PC-9 (cell line): ENCODE data around the gene POLD1. TPM values are rescaled to one million over a fixed set of nuclear protein-coding genes. Genes with fewer than 3 reads are reported as not detected.
"Not testable (repeated sequence)": the region's sequence is repeated elsewhere in the genome, so short reads cannot be mapped to it uniquely, and the experiment has no call there.

Experiments used
- BruUV-seq: library from RNA; stranded (reverse); fragments of 400-500 nt; replicated peaks from 2 replicates; lab custom pipeline; 2021; lab: Mats Ljungman, UMichigan
- CTCF ChIA-PET: fragments of 300-600 bp; sonication (Branson Sonifier 250); formaldehyde crosslinking; loops from one replicate; lab custom pipeline; 2022; ENCODE audit warnings: antibody characterized with exemption; lab: Charles Lee
- POLR2A ChIA-PET: fragments of 300-600 bp; sonication (Branson Sonifier 250); formaldehyde crosslinking; loops from one replicate; lab custom pipeline; 2022; ENCODE audit warnings: antibody characterized with exemption; ENCODE audit not compliant: unreplicated experiment; lab: Charles Lee
- DNase-seq, 2 experiments: peaks; one replicate each; pipeline versions ENCODE4 v3.0.0 to v3.0.0-alpha.2; 2015 to 2022; ENCODE audit warnings: mixed read lengths in 1 of 2
- H2AFZ ChIP-seq: fragments of 200-600 bp; sonication (generic); 2 replicates; pipeline ENCODE4 v1.8.1; 2017; ENCODE audit warnings: antibody characterized with exemption
- H3F3A ChIP-seq: fragments of 200-600 bp; sonication (generic); 2 replicates; pipeline ENCODE4 v1.8.1; 2017; ENCODE audit warnings: antibody characterized with exemption, mild to moderate bottlenecking, low read depth; ENCODE audit not compliant: insufficient read depth
- H3K27ac ChIP-seq: fragments of 200-600 bp; sonication (generic); 2 replicates; pipeline ENCODE4 v1.6.1; 2016; ENCODE audit warnings: mixed run types
- H3K27me3 ChIP-seq: fragments of 200-600 bp; sonication (generic); 2 replicates; pipeline ENCODE4 v1.6.1; 2016; ENCODE audit warnings: low read depth, mixed run types; ENCODE audit not compliant: insufficient read depth
- H3K36me3 ChIP-seq: fragments of 200-600 bp; sonication (generic); 2 replicates; pipeline ENCODE4 v1.6.1; 2016; ENCODE audit warnings: low read depth, mixed run types
- H3K4me1 ChIP-seq: fragments of 200-600 bp; sonication (generic); replicated peaks from 2 replicates; pipeline ENCODE4 v1.6.1; 2016; ENCODE audit warnings: mixed run types; ENCODE audit not compliant: insufficient read depth
- H3K4me2 ChIP-seq: fragments of 200-600 bp; sonication (generic); 2 replicates; pipeline ENCODE4 v1.6.1; 2017; ENCODE audit warnings: mixed run types
- H3K4me3 ChIP-seq: fragments of 200-600 bp; sonication (generic); 2 replicates; pipeline ENCODE4 v1.6.1; 2016; ENCODE audit warnings: mixed run types
- H3K79me2 ChIP-seq: fragments of 200-600 bp; sonication (generic); 2 replicates; pipeline ENCODE4 v1.6.1; 2017; ENCODE audit warnings: low read depth, mixed run types
- H3K9me2 ChIP-seq: fragments of 200-600 bp; sonication (generic); 2 replicates; pipeline ENCODE4 v1.8.1; 2017; ENCODE audit warnings: mild to moderate bottlenecking; ENCODE audit not compliant: insufficient read depth
- H3K9me3 ChIP-seq: fragments of 200-600 bp; sonication (generic); 2 replicates; pipeline ENCODE4 v1.8.1; 2016; ENCODE audit warnings: low read depth; ENCODE audit not compliant: insufficient read depth
- H4K20me1 ChIP-seq: fragments of 200-600 bp; sonication (generic); 2 replicates; pipeline ENCODE4 v1.8.1; 2017; ENCODE audit not compliant: insufficient read depth
- EZH2 ChIP-seq: fragments of 200-600 bp; sonication (generic); IDR thresholded peaks from 2 replicates; pipeline ENCODE4 v1.8.0; 2017; ENCODE audit warnings: antibody characterized with exemption, low read depth
- intact Hi-C: fragments of 100-400 bp; cut with micrococcal nuclease; formaldehyde crosslinking; loops from one replicate; pipeline ENCODE4 v1.10.0; 2022; ENCODE audit not compliant: unreplicated experiment
- total RNA-seq: library from RNA; stranded (reverse); gene quantifications from 2 replicates; pipeline ENCODE4 v1.2.3, GENCODE V29; 2021
- TF ChIP-seq, protein P1 (sequence below): fragments of 200-600 bp; sonication (generic); conservative IDR thresholded peaks from 2 replicates; pipeline ENCODE4 v1.6.1; 2017; ENCODE audit warnings: mixed run types, antibody characterized with exemption, mild to moderate bottlenecking, moderate library complexity

Gene POLD1
- total RNA-seq, 1 experiment from 2014 or later = 101 TPM

DNA sequence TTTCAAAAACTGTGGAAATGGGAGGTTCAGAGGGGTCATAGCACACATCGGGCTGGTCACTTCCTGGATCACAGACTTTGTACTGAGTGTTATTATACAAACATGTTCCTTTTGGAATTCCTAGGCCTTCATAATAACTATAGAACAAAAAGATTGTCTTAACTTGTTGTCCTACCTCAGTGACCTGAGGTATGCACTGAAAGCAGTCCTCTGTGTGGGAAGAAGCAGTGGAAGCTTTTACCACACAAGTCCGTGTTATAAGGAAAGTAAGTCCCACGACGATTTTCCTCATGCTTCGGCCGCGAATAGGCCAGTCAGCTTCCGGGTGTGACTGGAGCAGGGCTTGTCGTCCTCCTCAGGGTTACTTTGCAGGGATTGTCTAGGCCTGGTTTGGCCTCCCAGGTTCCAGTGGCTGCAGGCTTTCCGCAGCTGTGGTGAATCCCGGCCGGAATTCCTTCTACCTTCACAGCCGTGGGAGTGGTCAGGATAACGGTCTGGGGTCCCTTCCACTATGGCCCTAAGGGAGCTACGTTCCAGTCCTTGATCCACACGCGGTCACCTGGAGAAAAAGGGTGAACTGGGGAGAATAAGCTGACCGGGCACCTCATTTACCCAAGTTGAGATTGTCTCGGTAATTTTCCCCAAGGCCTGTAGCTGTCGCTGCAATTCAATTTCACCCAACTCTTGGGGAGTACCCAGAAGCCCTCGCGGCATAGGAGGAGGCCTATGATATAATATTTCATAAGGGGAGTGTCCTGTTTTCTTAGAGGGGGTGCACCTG, 34.7 kb upstream of the POLD1 start:
- no peak for TF ChIP-seq EZH2
- TF ChIP-seq, protein P1, sequence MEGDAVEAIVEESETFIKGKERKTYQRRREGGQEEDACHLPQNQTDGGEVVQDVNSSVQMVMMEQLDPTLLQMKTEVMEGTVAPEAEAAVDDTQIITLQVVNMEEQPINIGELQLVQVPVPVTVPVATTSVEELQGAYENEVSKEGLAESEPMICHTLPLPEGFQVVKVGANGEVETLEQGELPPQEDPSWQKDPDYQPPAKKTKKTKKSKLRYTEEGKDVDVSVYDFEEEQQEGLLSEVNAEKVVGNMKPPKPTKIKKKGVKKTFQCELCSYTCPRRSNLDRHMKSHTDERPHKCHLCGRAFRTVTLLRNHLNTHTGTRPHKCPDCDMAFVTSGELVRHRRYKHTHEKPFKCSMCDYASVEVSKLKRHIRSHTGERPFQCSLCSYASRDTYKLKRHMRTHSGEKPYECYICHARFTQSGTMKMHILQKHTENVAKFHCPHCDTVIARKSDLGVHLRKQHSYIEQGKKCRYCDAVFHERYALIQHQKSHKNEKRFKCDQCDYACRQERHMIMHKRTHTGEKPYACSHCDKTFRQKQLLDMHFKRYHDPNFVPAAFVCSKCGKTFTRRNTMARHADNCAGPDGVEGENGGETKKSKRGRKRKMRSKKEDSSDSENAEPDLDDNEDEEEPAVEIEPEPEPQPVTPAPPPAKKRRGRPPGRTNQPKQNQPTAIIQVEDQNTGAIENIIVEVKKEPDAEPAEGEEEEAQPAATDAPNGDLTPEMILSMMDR = no peak
- CTCF ChIA-PET = no interaction called here
- peaks cover 12% of the 10 kb centered on the region; the same call in 1 of the 2 replicates for H3K27me3 ChIP-seq
- H3K79me2 ChIP-seq = no peaks in the 10 kb centered on the region
- no peaks in the 10 kb centered on the region for H3K9me3 ChIP-seq
- no peak overlapping the region for H3K4me2 ChIP-seq
- DNase-seq = no peak
- BruUV-seq = no TSS peak
- H3K4me1 ChIP-seq = no peaks in the 10 kb centered on the region
- POLR2A ChIA-PET = no interaction called here
- H3K27ac ChIP-seq = no peak overlapping the region
- no peak overlapping the region for H3K4me3 ChIP-seq
- no peaks in the 10 kb centered on the region for H3F3A ChIP-seq
- H4K20me1 ChIP-seq = no peaks in the 10 kb centered on the region
- no peaks in the 10 kb centered on the region for H3K36me3 ChIP-seq
- intact Hi-C loops = no loop called here
- H3K9me2 ChIP-seq = no peaks in the 10 kb centered on the region
- H2AFZ ChIP-seq = no peak overlapping the region

DNA sequence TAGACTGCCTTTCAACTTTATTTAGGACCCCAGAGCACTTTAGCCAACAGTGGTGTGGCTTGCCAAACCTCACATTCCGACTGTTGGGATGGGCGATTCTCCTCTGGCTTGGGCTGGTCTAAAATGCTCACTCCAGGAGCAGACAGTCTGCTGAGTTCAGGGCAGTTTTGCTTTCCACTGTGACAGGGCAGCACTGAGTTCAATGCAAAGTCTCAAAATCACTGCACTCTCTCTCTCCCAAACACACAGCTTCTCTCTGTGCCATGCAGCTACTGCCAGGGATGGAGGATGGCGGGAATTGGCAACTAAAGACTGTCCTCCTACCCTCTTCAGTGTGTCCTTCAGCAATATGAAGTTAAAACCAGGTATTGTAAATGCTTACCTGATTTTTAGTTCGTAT, 31.9 kb upstream of the POLD1 start:
- Histone ChIP-seq H3K4me1 (no peaks in the 10 kb centered on the region), H2AFZ (no peak overlapping the region), H3K36me3 (no peaks in the 10 kb centered on the region), H3F3A (no peaks in the 10 kb centered on the region; the same call in 1 of the 2 replicates), H3K27ac (no peak overlapping the region), H3K79me2 (no peaks in the 10 kb centered on the region), H4K20me1 (no peaks in the 10 kb centered on the region), H3K9me3 (no peaks in the 10 kb centered on the region), H3K9me2 (no peaks in the 10 kb centered on the region), H3K27me3 (peaks cover 14% of the 10 kb centered on the region), H3K4me2 (no peak overlapping the region), H3K4me3 (no peak overlapping the region)
- ChIA-PET CTCF (no interaction called here), POLR2A (no interaction called here)
- no TSS peak for BruUV-seq
- intact Hi-C loops = no loop called here
- DNase-seq = no peak
- TF ChIP-seq, protein P1 = no peak
- no peak for TF ChIP-seq EZH2

DNA sequence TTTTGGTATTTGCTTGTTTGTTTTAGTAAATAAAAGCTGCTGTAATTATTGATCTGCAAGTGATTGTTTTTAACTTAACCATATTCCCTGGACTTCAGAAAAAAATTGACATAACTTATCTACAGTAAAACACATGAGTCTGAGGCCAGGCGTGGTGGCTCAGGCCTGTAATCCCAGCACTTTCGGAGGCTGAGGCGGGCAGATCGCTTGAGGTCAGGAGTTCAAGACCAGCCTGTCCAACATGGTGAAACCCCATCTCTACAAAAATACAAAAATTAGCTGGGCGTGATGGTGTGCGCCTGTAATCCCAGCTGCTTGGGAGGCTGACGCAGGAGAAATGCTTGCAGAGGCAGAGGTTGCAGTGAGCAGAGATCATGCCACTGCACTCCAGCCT, 30.7 kb upstream of the POLD1 start:
- H3K79me2 ChIP-seq, H3K36me3 ChIP-seq, H3K4me2 ChIP-seq, DNase-seq, H3K4me1 ChIP-seq, H3F3A ChIP-seq, H3K4me3 ChIP-seq, intact Hi-C loops, H3K27ac ChIP-seq, H3K9me2 ChIP-seq, H3K9me3 ChIP-seq, H4K20me1 ChIP-seq, BruUV-seq, H2AFZ ChIP-seq: not testable (repeated sequence)
- peaks cover 14% of the 10 kb centered on the region for H3K27me3 ChIP-seq
- CTCF ChIA-PET = interaction anchor here (0.7 kb wide), 1 partner anchor 207 kb away, joined by 5 read pairs; no protein-coding TSS in a partner anchor
- POLR2A ChIA-PET = interaction anchor here (0.7 kb wide), 1 partner anchor 143 kb away, joined by 8 read pairs; no protein-coding TSS in a partner anchor
